Loucy (cell line): ENCODE results near the gene SMG6.

ENCODE experiments used
- CTCF ChIP-seq: fragments of 200-600 bp; sonication (generic); conservative IDR thresholded peaks from 2 replicates; pipeline ENCODE4 v1.5.1; 2014; ENCODE audit warnings: mild to moderate bottlenecking, antibody characterized with exemption, low read length
- EZH2phosphoT487 ChIP-seq: fragments of 200-600 bp; IDR thresholded peaks from 2 replicates; pipeline ENCODE4 v1.6.1; 2018; ENCODE audit warnings: antibody characterized with exemption, mild to moderate bottlenecking, moderate library complexity, borderline replicate concordance

GRCh38 chr17:2297023-2297422 is 6.6 kb downstream of the SMG6 start:
- TF ChIP-seq CTCF (no peak), EZH2phosphoT487 (no peak)
